VCaP (cell line): ENCODE measurements around the gene RC3H2.

Experiments used
- H3K27ac ChIP-seq: fragments of 450-650 bp; 2 replicates; pipeline ENCODE4 v1.5.1; 2017
- CTCF ChIP-seq: fragments of 450-650 bp; conservative IDR thresholded peaks from 2 replicates; pipeline ENCODE4 v1.5.1; 2017; ENCODE audit warnings: mild to moderate bottlenecking, moderate library complexity

Gene RC3H2

GRCh38 chr9:122807271-122807900 is 97.8 kb downstream of the RC3H2 start:
- H3K27ac ChIP-seq: no peak overlapping the region
- TF ChIP-seq CTCF: no peak

GRCh38 chr9:122806661-122807060 is 98.5 kb downstream of the RC3H2 start:
- no peak overlapping the region for H3K27ac ChIP-seq
- no peak for TF ChIP-seq CTCF

- TF ChIP-seq CTCF: no peak
- H3K27ac ChIP-seq: no peak within 1 kb of the TSS
These were observed 104.8 kb downstream of the RC3H2 start, which contains the start of gene OR1K1 for GRCh38 chr9:122800066-122801060. TSS of gene OR1K1 (plus strand) at chr9:122800123. CDS start at chr9:122800123, 0 bp downstream.

- TF ChIP-seq CTCF: no peak; the same call in 1 of the 2 replicates
- H3K27ac ChIP-seq: no peak overlapping the region
These were observed 107.7 kb downstream of the RC3H2 start for GRCh38 chr9:122797316-122798063.
